ENCODE data around the gene RAB8B. TPM values are rescaled to one million over a fixed set of nuclear protein-coding genes. Genes with fewer than 3 reads are reported as not detected.

RAB8B gene
- total RNA-seq, 1 experiment from 2014 or later, result 8.5 TPM

- no peak for ATAC-seq
- no peaks in the 10 kb centered on the region for H3K9me2 ChIP-seq (replicated peaks; ENCODE audit: low read length)
- no peaks in the 10 kb centered on the region for H4K20me1 ChIP-seq (ENCODE audit: low read length)
- DNase-seq, result no peak
- H2AFZ ChIP-seq (ENCODE audit: low read length), result no peak overlapping the region
- intact Hi-C loops (cut with micrococcal nuclease), result no loop called here
- no peaks in the 10 kb centered on the region for H3K27me3 ChIP-seq (ENCODE audit: low read length)
- peaks cover 17% of the 10 kb centered on the region for H3K4me1 ChIP-seq (ENCODE audit: insufficient read depth, low read length)
- CTCF ChIA-PET, result no interaction called here
- H3F3A ChIP-seq (ENCODE audit: low read length, unreplicated experiment), result no peaks in the 10 kb centered on the region
- H3K9ac ChIP-seq (ENCODE audit: low read length), result no peak overlapping the region
- POLR2A ChIA-PET (ENCODE audit: unreplicated experiment), result no interaction called here
- H3K79me2 ChIP-seq (ENCODE audit: low read length), result no peaks in the 10 kb centered on the region
- no peaks in the 10 kb centered on the region for H3K9me3 ChIP-seq (ENCODE audit: low read length)
- no peak for TF ChIP-seq EZH2phosphoT487 (IDR thresholded peaks at IDR 0.05; ENCODE audit: borderline replicate concordance, low read length)
- TF ChIP-seq CTCF (conservative IDR thresholded peaks at IDR 0.05; ENCODE audit: low read depth, low read length), result no peak
- TF ChIP-seq EZH2 (IDR thresholded peaks at IDR 0.05; ENCODE audit: low read length, unreplicated experiment), result no peak
- no peaks in the 10 kb centered on the region for H3K36me3 ChIP-seq (ENCODE audit: low read depth, low read length)
- H3K27ac ChIP-seq (ENCODE audit: low read length), result no peak overlapping the region
- no peak overlapping the region for H3K4me2 ChIP-seq (ENCODE audit: low read length)
- no peak overlapping the region for H3K4me3 ChIP-seq (ENCODE audit: low read length)
- BruUV-seq (replicated peaks), result no TSS peak
Measured at GRCh38 chr15:63225381-63225780, 36.0 kb downstream of the RAB8B start.

- no peaks in the 10 kb centered on the region for H3F3A ChIP-seq (ENCODE audit: low read length, unreplicated experiment)
- no peaks in the 10 kb centered on the region for H3K27me3 ChIP-seq (ENCODE audit: low read length)
- H2AFZ ChIP-seq (ENCODE audit: low read length), result no peak overlapping the region
- intact Hi-C loops (cut with micrococcal nuclease), result no loop called here
- no peak overlapping the region for H3K27ac ChIP-seq (ENCODE audit: low read length)
- TF ChIP-seq CTCF (conservative IDR thresholded peaks at IDR 0.05; ENCODE audit: low read depth, low read length) (no peak), EZH2 (IDR thresholded peaks at IDR 0.05; ENCODE audit: low read length, unreplicated experiment) (no peak), EZH2phosphoT487 (IDR thresholded peaks at IDR 0.05; ENCODE audit: borderline replicate concordance, low read length) (no peak)
- BruUV-seq (replicated peaks), result no TSS peak
- no peak overlapping the region for H3K9ac ChIP-seq (ENCODE audit: low read length)
- no peaks in the 10 kb centered on the region for H3K9me2 ChIP-seq (replicated peaks; ENCODE audit: low read length)
- no peaks in the 10 kb centered on the region for H3K9me3 ChIP-seq (ENCODE audit: low read length)
- CTCF ChIA-PET, result no interaction called here
- POLR2A ChIA-PET (ENCODE audit: unreplicated experiment), result no interaction called here
- H3K4me2 ChIP-seq (ENCODE audit: low read length), result no peak overlapping the region
- H4K20me1 ChIP-seq (ENCODE audit: low read length), result no peaks in the 10 kb centered on the region
- no peak for DNase-seq
- H3K79me2 ChIP-seq (ENCODE audit: low read length), result no peaks in the 10 kb centered on the region
- H3K4me3 ChIP-seq (ENCODE audit: low read length), result no peak overlapping the region
- peaks cover 8% of the 10 kb centered on the region for H3K4me1 ChIP-seq (ENCODE audit: insufficient read depth, low read length)
- no peak for ATAC-seq
- H3K36me3 ChIP-seq (ENCODE audit: low read depth, low read length), result no peaks in the 10 kb centered on the region
Measured at GRCh38 chr15:63226155-63226883, 36.9 kb downstream of the RAB8B start.

GRCh38 chr15:63226966-63227401 is 37.6 kb downstream of the RAB8B start:
- intact Hi-C loops (cut with micrococcal nuclease), result no loop called here
- Histone ChIP-seq H3K36me3 (ENCODE audit: low read depth, low read length) (no peaks in the 10 kb centered on the region), H3K9me3 (ENCODE audit: low read length) (no peaks in the 10 kb centered on the region), H3K79me2 (ENCODE audit: low read length) (no peaks in the 10 kb centered on the region), H4K20me1 (ENCODE audit: low read length) (no peaks in the 10 kb centered on the region), H3K4me2 (ENCODE audit: low read length) (no peak overlapping the region), H3K9me2 (replicated peaks; ENCODE audit: low read length) (no peaks in the 10 kb centered on the region), H3K27me3 (ENCODE audit: low read length) (no peaks in the 10 kb centered on the region), H3K9ac (ENCODE audit: low read length) (no peak overlapping the region), H3F3A (ENCODE audit: low read length, unreplicated experiment) (no peaks in the 10 kb centered on the region), H3K4me3 (ENCODE audit: low read length) (no peak overlapping the region), H3K4me1 (ENCODE audit: insufficient read depth, low read length) (peaks cover 6% of the 10 kb centered on the region), H2AFZ (ENCODE audit: low read length) (no peak overlapping the region), H3K27ac (ENCODE audit: low read length) (no peak overlapping the region)
- ChIA-PET POLR2A (ENCODE audit: unreplicated experiment) (no interaction called here), CTCF (no interaction called here)
- no peak for DNase-seq
- TF ChIP-seq CTCF (conservative IDR thresholded peaks at IDR 0.05; ENCODE audit: low read depth, low read length), result no peak
- no peak for TF ChIP-seq EZH2phosphoT487 (IDR thresholded peaks at IDR 0.05; ENCODE audit: borderline replicate concordance, low read length)
- no TSS peak for BruUV-seq (replicated peaks)
- no peak for ATAC-seq
